HepG2 (cell line): ENCODE measurements around the gene CLEC2B.

Source experiments
- CTCF ChIP-seq: sonication (generic); formaldehyde crosslinking; IDR thresholded peaks from 2 replicates; pipeline ENCODE4 v1.5.0; 2020; ENCODE audit warnings: mild to moderate bottlenecking, missing genetic modification reagents, moderate library complexity
- TF ChIP-seq, protein P1 (sequence below): sonication (generic); formaldehyde crosslinking; IDR thresholded peaks from 2 replicates; pipeline ENCODE4 v1.9.0; 2021; ENCODE audit warnings: missing genetic modification reagents, borderline replicate concordance

DNA sequence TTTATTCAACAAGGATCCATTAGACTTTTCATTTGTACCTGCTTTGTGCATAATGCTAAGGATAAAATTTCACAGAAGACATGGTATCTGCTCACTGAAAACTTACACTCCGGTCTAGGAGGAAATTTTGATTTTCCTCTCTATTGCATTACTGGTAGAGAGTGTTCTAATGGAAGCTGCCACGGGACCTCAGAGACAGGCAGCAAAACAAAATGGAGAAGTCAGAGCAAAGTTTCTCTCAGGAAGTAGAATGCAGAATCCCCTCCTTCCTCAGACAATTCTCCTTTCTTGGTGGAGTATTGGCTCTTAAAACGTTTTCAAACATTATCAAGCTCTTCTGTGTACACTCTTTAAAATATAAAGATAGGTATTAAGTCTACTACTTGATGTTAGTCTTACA is 12.3 kb downstream of the CLEC2B start:
- TF ChIP-seq, protein P1, sequence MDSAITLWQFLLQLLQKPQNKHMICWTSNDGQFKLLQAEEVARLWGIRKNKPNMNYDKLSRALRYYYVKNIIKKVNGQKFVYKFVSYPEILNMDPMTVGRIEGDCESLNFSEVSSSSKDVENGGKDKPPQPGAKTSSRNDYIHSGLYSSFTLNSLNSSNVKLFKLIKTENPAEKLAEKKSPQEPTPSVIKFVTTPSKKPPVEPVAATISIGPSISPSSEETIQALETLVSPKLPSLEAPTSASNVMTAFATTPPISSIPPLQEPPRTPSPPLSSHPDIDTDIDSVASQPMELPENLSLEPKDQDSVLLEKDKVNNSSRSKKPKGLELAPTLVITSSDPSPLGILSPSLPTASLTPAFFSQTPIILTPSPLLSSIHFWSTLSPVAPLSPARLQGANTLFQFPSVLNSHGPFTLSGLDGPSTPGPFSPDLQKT (CRISPR knock-in tag): no peak
- no peak for TF ChIP-seq CTCF
